ENCODE data around the gene LRIG1. TPM values are rescaled to one million over a fixed set of nuclear protein-coding genes. Genes with fewer than 3 reads are reported as not detected.
A peak's percentile ranks its signal among the peaks of the same experiment; 100 is the strongest.

Gene LRIG1
- polyA plus RNA-seq, 6 donors from 2014 or later: 9.8 to 20.7 (median 12.5) TPM

GRCh38 chr3:66439666-66440344, 61.0 kb downstream of the LRIG1 start:
- no peaks in the 10 kb centered on the region for H3K9me3 Mint-ChIP-seq
- H3K27ac Mint-ChIP-seq: peak overlapping the region in 1 of 6 donors; percentile 48
- H3K4me1 Mint-ChIP-seq: peaks cover 10 to 12% (median 11%) of the 10 kb centered on the region in 3 donors
- H3K36me3 Mint-ChIP-seq: no peaks in the 10 kb centered on the region
- DNase-seq (peak; percentile 11), ATAC-seq (ENCODE audit: low read depth in 2 of 2) (peak; percentile 69 to 74)
- H3K27me3 Mint-ChIP-seq: peaks cover 0 to 8% (median 4%) of the 10 kb centered on the region in 3 donors
- H3K4me3 Mint-ChIP-seq: peak overlapping the region in 4 of 8 donors; percentile 36 to 65 (median 50)

GRCh38 chr3:66438046-66438445, 62.8 kb downstream of the LRIG1 start:
- no peak for DNase-seq
- Mint-ChIP-seq H3K4me1 (peaks cover 10 to 20% (median 14%) of the 10 kb centered on the region in 3 donors), H3K4me3 (no peak overlapping the region), H3K27me3 (peaks cover 0 to 8% (median 4%) of the 10 kb centered on the region in 3 donors), H3K36me3 (peaks cover 0 to 5% of the 10 kb centered on the region in 2 donors), H3K9me3 (no peaks in the 10 kb centered on the region), H3K27ac (no peak overlapping the region)
- ATAC-seq (ENCODE audit: low read depth in 2 of 2): no peak

GRCh38 chr3:66437341-66437929, 63.4 kb downstream of the LRIG1 start:
- H3K4me3 Mint-ChIP-seq: no peak overlapping the region
- ATAC-seq (ENCODE audit: low read depth in 2 of 2) (no peak), DNase-seq (no peak)
- H3K4me1 Mint-ChIP-seq: peaks cover 10 to 20% (median 14%) of the 10 kb centered on the region in 3 donors
- no peak overlapping the region for H3K27ac Mint-ChIP-seq
- H3K27me3 Mint-ChIP-seq: peaks cover 0 to 8% (median 4%) of the 10 kb centered on the region in 3 donors
- no peaks in the 10 kb centered on the region for H3K9me3 Mint-ChIP-seq
- H3K36me3 Mint-ChIP-seq: peaks cover 0 to 5% of the 10 kb centered on the region in 2 donors

- Mint-ChIP-seq H3K4me3 (no peak overlapping the region), H3K4me1 (peaks cover 10 to 20% (median 14%) of the 10 kb centered on the region in 3 donors), H3K27me3 (peaks cover 0 to 4% (median 1%) of the 10 kb centered on the region in 3 donors), H3K36me3 (peaks cover 0 to 5% of the 10 kb centered on the region in 2 donors), H3K27ac (no peak overlapping the region), H3K9me3 (no peaks in the 10 kb centered on the region)
- ATAC-seq (ENCODE audit: low read depth in 2 of 2) (no peak), DNase-seq (no peak)
These were observed 64.8 kb downstream of the LRIG1 start for GRCh38 chr3:66435989-66436388.

- H3K27me3 Mint-ChIP-seq: peaks cover 0 to 4% (median 0%) of the 10 kb centered on the region in 3 donors
- no peak for DNase-seq
- peaks cover 5 to 13% (median 8%) of the 10 kb centered on the region in 3 donors for H3K4me1 Mint-ChIP-seq
- H3K4me3 Mint-ChIP-seq: no peak overlapping the region
- H3K9me3 Mint-ChIP-seq: no peaks in the 10 kb centered on the region
- H3K36me3 Mint-ChIP-seq: peaks cover 0 to 5% of the 10 kb centered on the region in 2 donors
- no peak for ATAC-seq (ENCODE audit: low read depth in 2 of 2)
- no peak overlapping the region for H3K27ac Mint-ChIP-seq
These were observed 66.1 kb downstream of the LRIG1 start for GRCh38 chr3:66434726-66435125.

GRCh38 chr3:66433522-66433782, 67.4 kb downstream of the LRIG1 start:
- ATAC-seq (ENCODE audit: low read depth in 2 of 2) (no peak), DNase-seq (no peak)
- H3K27ac Mint-ChIP-seq: peak overlapping the region in 1 of 6 donors; percentile 18
- H3K4me1 Mint-ChIP-seq: peaks cover 0 to 9% (median 3%) of the 10 kb centered on the region in 3 donors
- H3K36me3 Mint-ChIP-seq: peaks cover 0 to 5% of the 10 kb centered on the region in 2 donors
- H3K4me3 Mint-ChIP-seq: no peak overlapping the region
- H3K9me3 Mint-ChIP-seq: no peaks in the 10 kb centered on the region
- H3K27me3 Mint-ChIP-seq: peaks cover 0 to 11% (median 0%) of the 10 kb centered on the region in 3 donors

GRCh38 chr3:66432767-66433521, 67.9 kb downstream of the LRIG1 start:
- Mint-ChIP-seq H3K36me3 (peaks cover 0 to 5% of the 10 kb centered on the region in 2 donors), H3K4me3 (no peak overlapping the region), H3K4me1 (peaks cover 0 to 9% (median 3%) of the 10 kb centered on the region in 3 donors), H3K9me3 (no peaks in the 10 kb centered on the region), H3K27me3 (peaks cover 0 to 11% (median 0%) of the 10 kb centered on the region in 3 donors), H3K27ac (no peak overlapping the region)
- ATAC-seq (ENCODE audit: low read depth in 2 of 2) (no peak), DNase-seq (no peak)

GRCh38 chr3:66432041-66432766, 68.6 kb downstream of the LRIG1 start:
- H3K4me3 Mint-ChIP-seq: no peak overlapping the region
- H3K36me3 Mint-ChIP-seq: peaks cover 0 to 5% of the 10 kb centered on the region in 2 donors
- no peak for ATAC-seq (ENCODE audit: low read depth in 2 of 2)
- no peaks in the 10 kb centered on the region for H3K9me3 Mint-ChIP-seq
- DNase-seq: no peak
- peaks cover 0 to 9% (median 3%) of the 10 kb centered on the region in 3 donors for H3K4me1 Mint-ChIP-seq
- no peak overlapping the region for H3K27ac Mint-ChIP-seq
- H3K27me3 Mint-ChIP-seq: peaks cover 0 to 11% (median 0%) of the 10 kb centered on the region in 3 donors

- Mint-ChIP-seq H3K4me3 (no peak overlapping the region), H3K27me3 (peaks cover 0 to 11% (median 0%) of the 10 kb centered on the region in 3 donors), H3K36me3 (peaks cover 0 to 5% of the 10 kb centered on the region in 2 donors), H3K4me1 (peaks cover 0 to 9% (median 3%) of the 10 kb centered on the region in 3 donors), H3K27ac (peak overlapping the region in 2 of 6 donors; percentile 31 to 51), H3K9me3 (peaks cover 0 to 1% (median 0%) of the 10 kb centered on the region in 7 donors)
- DNase-seq (no peak), ATAC-seq (ENCODE audit: low read depth in 2 of 2) (no peak)
These were observed 69.3 kb downstream of the LRIG1 start for GRCh38 chr3:66431494-66431893.

- H3K9me3 Mint-ChIP-seq: peaks cover 0 to 4% (median 0%) of the 10 kb centered on the region in 7 donors
- no peak overlapping the region for H3K27ac Mint-ChIP-seq
- peak overlapping the region in 1 of 8 donors; percentile 22 for H3K4me3 Mint-ChIP-seq
- no peak for DNase-seq
- ATAC-seq (ENCODE audit: low read depth in 2 of 2): no peak
- peaks cover 0 to 5% of the 10 kb centered on the region in 2 donors for H3K36me3 Mint-ChIP-seq
- H3K27me3 Mint-ChIP-seq: peaks cover 0 to 11% (median 0%) of the 10 kb centered on the region in 3 donors
- peaks cover 0 to 9% (median 3%) of the 10 kb centered on the region in 3 donors for H3K4me1 Mint-ChIP-seq
These were observed 69.9 kb downstream of the LRIG1 start for GRCh38 chr3:66430876-66431275.

- ATAC-seq (ENCODE audit: low read depth in 2 of 2) (no peak), DNase-seq (no peak)
- Mint-ChIP-seq H3K9me3 (peaks cover 0 to 5% (median 2%) of the 10 kb centered on the region in 7 donors), H3K36me3 (peaks cover 0 to 2% of the 10 kb centered on the region in 2 donors), H3K27ac (peak overlapping the region in 1 of 6 donors; percentile 12), H3K4me1 (peaks cover 0 to 5% (median 0%) of the 10 kb centered on the region in 3 donors), H3K27me3 (peaks cover 0 to 7% (median 0%) of the 10 kb centered on the region in 3 donors), H3K4me3 (no peak overlapping the region)
These were observed 72.1 kb downstream of the LRIG1 start for GRCh38 chr3:66428733-66429132.

- DNase-seq (no peak), ATAC-seq (ENCODE audit: low read depth in 2 of 2) (no peak)
- Mint-ChIP-seq H3K36me3 (no peaks in the 10 kb centered on the region), H3K4me3 (no peak overlapping the region), H3K4me1 (no peaks in the 10 kb centered on the region), H3K27me3 (peaks cover 0 to 7% (median 0%) of the 10 kb centered on the region in 3 donors), H3K27ac (peak overlapping the region in 1 of 6 donors; percentile 11), H3K9me3 (peaks cover 0 to 9% (median 4%) of the 10 kb centered on the region in 7 donors)
These were observed 72.8 kb downstream of the LRIG1 start for GRCh38 chr3:66427951-66428474.
